KMS-11 (cell line): ENCODE data around the gene FAM174C.

Source experiments
- H2AFZ ChIP-seq: fragments of 200-600 bp; sonication (generic); 2 replicates; pipeline ENCODE4 v1.6.1; 2016; ENCODE audit warnings: antibody characterized with exemption, mixed run types, low read depth
- H3K27ac ChIP-seq: fragments of 200-600 bp; sonication (generic); 2 replicates; pipeline ENCODE4 v1.6.1; 2016; ENCODE audit warnings: mild to moderate bottlenecking, mixed run types
- H3K27me3 ChIP-seq: fragments of 200-600 bp; sonication (generic); 2 replicates; pipeline ENCODE4 v1.6.1; 2017; ENCODE audit warnings: mild to moderate bottlenecking, low read depth, mixed run types, moderate library complexity; ENCODE audit not compliant: insufficient read depth
- H3K36me3 ChIP-seq: fragments of 200-600 bp; sonication (generic); 2 replicates; pipeline ENCODE4 v1.6.1; 2017; ENCODE audit warnings: mild to moderate bottlenecking, mixed run types; ENCODE audit not compliant: insufficient read depth
- H3K4me1 ChIP-seq: fragments of 200-600 bp; sonication (generic); 2 replicates; pipeline ENCODE4 v1.6.1; 2016; ENCODE audit warnings: mild to moderate bottlenecking, low read depth, mixed run types; ENCODE audit not compliant: poor library complexity, severe bottlenecking
- H3K4me2 ChIP-seq: fragments of 200-600 bp; sonication (generic); 2 replicates; pipeline ENCODE4 v1.7.0; 2016; ENCODE audit warnings: mild to moderate bottlenecking, mixed run types
- H3K4me3 ChIP-seq: fragments of 200-600 bp; sonication (generic); IDR thresholded peaks from 2 replicates; pipeline ENCODE4 v1.6.1; 2017; ENCODE audit warnings: low read depth, low read length, mixed read lengths; ENCODE audit not compliant: insufficient read depth
- H3K79me2 ChIP-seq: fragments of 200-600 bp; sonication (generic); 2 replicates; pipeline ENCODE4 v1.6.1; 2016; ENCODE audit warnings: low read depth, mixed run types; ENCODE audit not compliant: insufficient read depth
- H3K9ac ChIP-seq: fragments of 200-600 bp; sonication (generic); 2 replicates; pipeline ENCODE4 v1.6.1; 2016; ENCODE audit warnings: mild to moderate bottlenecking, mixed run types
- H4K20me1 ChIP-seq: fragments of 200-600 bp; sonication (generic); 2 replicates; pipeline ENCODE4 v1.6.1; 2016; ENCODE audit warnings: mild to moderate bottlenecking, mixed run types; ENCODE audit not compliant: insufficient read depth
- CTCF ChIP-seq: fragments of 200-600 bp; sonication (generic); conservative IDR thresholded peaks from 2 replicates; pipeline ENCODE4 v1.6.1; 2017; ENCODE audit warnings: low read depth, mild to moderate bottlenecking, antibody characterized with exemption, low read length, moderate library complexity, mixed read lengths

Gene FAM174C

GRCh38 chr19:1291761-1292418 is 16.6 kb downstream of the FAM174C start:
- Histone ChIP-seq H3K4me2 (peak overlapping the region; percentile 65), H3K4me3 (no peak overlapping the region), H3K36me3 (no peaks in the 10 kb centered on the region), H3K27ac (no peak overlapping the region), H3K4me1 (peaks cover 14% of the 10 kb centered on the region), H3K79me2 (no peaks in the 10 kb centered on the region), H4K20me1 (no peaks in the 10 kb centered on the region), H3K27me3 (peaks cover 92% of the 10 kb centered on the region), H3K9ac (no peak overlapping the region), H2AFZ (peak overlapping the region; percentile 10; the same call in 1 of the 2 replicates)
- TF ChIP-seq CTCF = no peak

- TF ChIP-seq CTCF = no peak
- no peak overlapping the region for H3K9ac ChIP-seq
- H3K27me3 ChIP-seq = peaks cover 92% of the 10 kb centered on the region
- peaks cover 14% of the 10 kb centered on the region for H3K4me1 ChIP-seq
- peak overlapping the region; percentile 10; the same call in 1 of the 2 replicates for H2AFZ ChIP-seq
- no peak overlapping the region for H3K27ac ChIP-seq
- H3K36me3 ChIP-seq = no peaks in the 10 kb centered on the region
- no peaks in the 10 kb centered on the region for H3K79me2 ChIP-seq
- no peak overlapping the region for H3K4me3 ChIP-seq
- H3K4me2 ChIP-seq = peak overlapping the region; percentile 65
- H4K20me1 ChIP-seq = no peaks in the 10 kb centered on the region
Measured at GRCh38 chr19:1292419-1293151, 17.3 kb downstream of the FAM174C start.

- no peaks in the 10 kb centered on the region for H3K79me2 ChIP-seq
- no peak overlapping the region for H3K4me3 ChIP-seq
- H3K9ac ChIP-seq = no peak overlapping the region
- H4K20me1 ChIP-seq = no peaks in the 10 kb centered on the region
- H3K36me3 ChIP-seq = no peaks in the 10 kb centered on the region
- TF ChIP-seq CTCF = no peak
- peaks cover 14% of the 10 kb centered on the region for H3K4me1 ChIP-seq
- H2AFZ ChIP-seq = no peak overlapping the region
- H3K27me3 ChIP-seq = peaks cover 92% of the 10 kb centered on the region
- no peak overlapping the region for H3K27ac ChIP-seq
- no peak overlapping the region for H3K4me2 ChIP-seq
Measured at GRCh38 chr19:1293782-1294604, 18.7 kb downstream of the FAM174C start.

GRCh38 chr19:1294688-1295087 is 19.4 kb downstream of the FAM174C start:
- no peaks in the 10 kb centered on the region for H3K36me3 ChIP-seq
- H3K4me2 ChIP-seq = no peak overlapping the region
- H3K27ac ChIP-seq = no peak overlapping the region
- H3K4me3 ChIP-seq = no peak overlapping the region
- H3K27me3 ChIP-seq = peaks cover 92% of the 10 kb centered on the region
- no peak for TF ChIP-seq CTCF
- H3K4me1 ChIP-seq = peaks cover 14% of the 10 kb centered on the region
- no peaks in the 10 kb centered on the region for H4K20me1 ChIP-seq
- no peak overlapping the region for H3K9ac ChIP-seq
- no peak overlapping the region for H2AFZ ChIP-seq
- H3K79me2 ChIP-seq = no peaks in the 10 kb centered on the region
